Stimulated activated CD4-positive, alpha-beta T cell treated with anti-CD3 and anti-CD28 coated beads, Interleukin-15, amount 100 ng/mL, for 24 hours (primary cell): Measurements from ENCODE around the gene ATP8B1.
"Not testable (repeated sequence)": the region's sequence is repeated elsewhere in the genome, so short reads cannot be mapped to it uniquely, and the experiment has no call there.

Experiments used
- DNase-seq: peaks from one replicate; pipeline ENCODE4 v3.0.0-alpha.2; 2020

ATP8B1 gene

GRCh38 chr18:57762686-57763085 lies 40.4 kb downstream of the ATP8B1 start:
- no peak for DNase-seq

- no peak for DNase-seq
Measured at GRCh38 chr18:57759650-57760049, 43.5 kb downstream of the ATP8B1 start.

GRCh38 chr18:57755473-57756067 lies 47.5 kb downstream of the ATP8B1 start:
- DNase-seq: no peak

GRCh38 chr18:57754577-57755338 lies 48.4 kb downstream of the ATP8B1 start:
- no peak for DNase-seq

GRCh38 chr18:57753063-57753462 lies 50.1 kb downstream of the ATP8B1 start:
- DNase-seq: no peak

GRCh38 chr18:57749604-57749970 lies 53.5 kb downstream of the ATP8B1 start:
- DNase-seq: no peak

- no peak for DNase-seq
Measured at GRCh38 chr18:57748770-57749603, 54.1 kb downstream of the ATP8B1 start.

GRCh38 chr18:57747809-57748680 lies 55.1 kb downstream of the ATP8B1 start:
- no peak for DNase-seq

GRCh38 chr18:57744211-57744694 lies 58.9 kb downstream of the ATP8B1 start:
- DNase-seq: no peak

GRCh38 chr18:57743008-57743407 lies 60.1 kb downstream of the ATP8B1 start:
- no peak for DNase-seq

- DNase-seq: no peak
Measured at GRCh38 chr18:57741273-57741672, 61.8 kb downstream of the ATP8B1 start.

- no peak for DNase-seq
Measured at GRCh38 chr18:57738078-57738477, 65.0 kb downstream of the ATP8B1 start.

- no peak for DNase-seq
Measured at GRCh38 chr18:57737400-57738060, 65.6 kb downstream of the ATP8B1 start.

GRCh38 chr18:57735042-57735441 lies 68.1 kb downstream of the ATP8B1 start:
- DNase-seq: not testable (repeated sequence)

- no peak for DNase-seq
Measured at GRCh38 chr18:57733861-57734260, 69.3 kb downstream of the ATP8B1 start.

GRCh38 chr18:57730146-57730545 lies 73.0 kb downstream of the ATP8B1 start:
- no peak for DNase-seq

GRCh38 chr18:57728941-57729511 lies 74.1 kb downstream of the ATP8B1 start:
- DNase-seq: no peak

GRCh38 chr18:57727952-57728807 lies 74.9 kb downstream of the ATP8B1 start:
- DNase-seq: no peak

GRCh38 chr18:57719211-57719935 lies 83.7 kb downstream of the ATP8B1 start:
- DNase-seq: not testable (repeated sequence)

- DNase-seq: no peak
Measured at GRCh38 chr18:57716549-57716948, 86.6 kb downstream of the ATP8B1 start.
